Naive thymus-derived CD4-positive, alpha-beta T cell (primary cell): ENCODE results near the gene PROM1. TPM values are rescaled to one million over a fixed set of nuclear protein-coding genes. Genes with fewer than 3 reads are reported as not detected.
A peak's percentile ranks its signal among the peaks of the same experiment; 100 is the strongest.

Experiments
- ATAC-seq: fragments of 150-1000 bp; cut with Tn5 transposase; 2 replicates; pipeline ENCODE4 v1.10.0; 2021; ENCODE audit warnings: mild to moderate bottlenecking, moderate library complexity
- CTCF ChIA-PET: fragments of 350-600 bp; sonication (Branson Sonifier 250); formaldehyde crosslinking; loops from one replicate; lab custom pipeline; 2021; ENCODE audit warnings: antibody characterized with exemption; lab: Charles Lee
- POLR2A ChIA-PET: fragments of 350-600 bp; sonication (Branson Sonifier 250); formaldehyde crosslinking; loops from one replicate; lab custom pipeline; 2021; ENCODE audit warnings: antibody characterized with exemption, inconsistent platforms; lab: Charles Lee
- DNase-seq, 9 donors: peaks; one replicate each; pipeline versions ENCODE4 v3.0.0 to v3.0.0-alpha.2; 2020 to 2022; ENCODE audit warnings: mixed read lengths in 1 of 9
- H3K27ac ChIP-seq: one replicate; pipeline ENCODE4 v1.7.0; 2013; ENCODE audit warnings: mild to moderate bottlenecking, low read depth, low read length, moderate library complexity
- H3K27me3 ChIP-seq, 2 donors: one replicate each; pipeline ENCODE4 v1.7.0; 2013; ENCODE audit warnings: low read length in 2 of 2, mild to moderate bottlenecking in 2 of 2, moderate library complexity in 2 of 2; ENCODE audit not compliant: control insufficient read depth in 2 of 2, insufficient read depth in 2 of 2
- H3K36me3 ChIP-seq, 3 experiments: 1 replicate in 2 of 3; 2 replicates in 1 of 3; pipeline ENCODE4 v1.7.0; 2013; ENCODE audit warnings: low read length in 3 of 3, mild to moderate bottlenecking in 3 of 3, moderate library complexity in 1 of 3; ENCODE audit not compliant: insufficient read depth in 3 of 3, control insufficient read depth in 2 of 3
- H3K4me1 ChIP-seq, 2 donors: one replicate each; pipeline ENCODE4 v1.7.0; 2013; ENCODE audit warnings: low read length in 2 of 2, mild to moderate bottlenecking in 2 of 2, moderate library complexity in 1 of 2; ENCODE audit not compliant: control insufficient read depth in 2 of 2, insufficient read depth in 2 of 2
- H3K4me3 ChIP-seq: 2 replicates; pipeline ENCODE4 v1.7.0; 2013; ENCODE audit warnings: mild to moderate bottlenecking, low read length
- H3K9me3 ChIP-seq, 3 experiments: 1 replicate in 2 of 3; 2 replicates in 1 of 3; pipeline ENCODE4 v1.7.0; 2013; ENCODE audit warnings: low read length in 3 of 3; ENCODE audit not compliant: control insufficient read depth in 2 of 3
- H3K27ac Mint-ChIP-seq, 9 donors: one replicate each; pipeline ENCODE4 v1.8.0; 2020 to 2022; ENCODE audit warnings: mixed read lengths in 9 of 9, mild to moderate bottlenecking in 8 of 9, moderate library complexity in 5 of 9, inconsistent platforms in 2 of 9
- H3K27me3 Mint-ChIP-seq, 5 donors: one replicate each; pipeline ENCODE4 v1.8.0; 2021 to 2022; ENCODE audit warnings: mixed read lengths in 5 of 5, mild to moderate bottlenecking in 1 of 5
- H3K36me3 Mint-ChIP-seq, 5 donors: one replicate each; pipeline ENCODE4 v1.8.0; 2020 to 2022; ENCODE audit warnings: mixed read lengths in 5 of 5, mild to moderate bottlenecking in 3 of 5, inconsistent platforms in 1 of 5
- H3K4me1 Mint-ChIP-seq, 7 donors: one replicate each; pipeline ENCODE4 v1.8.0; 2020 to 2022; ENCODE audit warnings: mixed read lengths in 7 of 7, mild to moderate bottlenecking in 3 of 7, inconsistent platforms in 1 of 7
- H3K4me3 Mint-ChIP-seq, 10 donors: one replicate each; pipeline ENCODE4 v1.8.0; 2020 to 2022; ENCODE audit warnings: mild to moderate bottlenecking in 10 of 10, mixed read lengths in 10 of 10, moderate library complexity in 6 of 10, inconsistent platforms in 2 of 10
- H3K9me3 Mint-ChIP-seq, 11 donors: one replicate each; pipeline ENCODE4 v1.8.0; 2020 to 2022; ENCODE audit warnings: mixed read lengths in 11 of 11, mild to moderate bottlenecking in 4 of 11, inconsistent platforms in 1 of 11, moderate library complexity in 1 of 11
- intact Hi-C, 2 donors: fragments of 100-400 bp; cut with micrococcal nuclease; formaldehyde crosslinking; loops; one replicate each; pipeline ENCODE4 v1.15.1; 2023
- polyA plus RNA-seq, 2 donors: library from polyadenylated mRNA; unstranded; fragments of 300-500 nt; fragmentation: Illumina TruSeq; gene quantifications; one replicate each; pipeline ENCODE4 v1.2.3, GENCODE V29; 2021
- total RNA-seq, 6 experiments: library from RNA in 5 of 6; stranded (reverse) in 5 of 6; gene quantifications; 1 replicate in 5 of 6; 2 replicates in 1 of 6; pipeline ENCODE4 v1.2.3 and lab custom pipeline; 2021 to 2026

The PROM1 gene
- total and polyA plus RNA-seq, 7 experiments from 2014 or later, result 0.13 to 2.6 TPM; not detected in 5

- H3K4me1 ChIP-seq, result no peaks in the 10 kb centered on the region
- H3K9me3 ChIP-seq, result no peaks in the 10 kb centered on the region
- ChIA-PET POLR2A (no interaction called here), CTCF (no interaction called here)
- intact Hi-C loops, result no loop called here
- Mint-ChIP-seq H3K36me3 (no peaks in the 10 kb centered on the region), H3K4me3 (no peak overlapping the region), H3K27ac (no peak overlapping the region), H3K9me3 (no peaks in the 10 kb centered on the region), H3K27me3 (peaks cover 0 to 31% (median 8%) of the 10 kb centered on the region in 5 donors), H3K4me1 (peaks cover 0 to 11% (median 0%) of the 10 kb centered on the region in 7 donors)
- no peaks in the 10 kb centered on the region for H3K27me3 ChIP-seq
- ATAC-seq (no peak), DNase-seq (no peak)
- no peak overlapping the region for H3K4me3 ChIP-seq
- H3K36me3 ChIP-seq, result no peaks in the 10 kb centered on the region
- H3K27ac ChIP-seq, result no peak overlapping the region
These were observed 91.7 kb downstream of the PROM1 start for GRCh38 chr4:15992167-15992485.

GRCh38 chr4:15990570-15991285, 93.1 kb downstream of the PROM1 start:
- DNase-seq (no peak), ATAC-seq (no peak)
- intact Hi-C loops, result no loop called here
- Histone ChIP-seq H3K4me1 (no peaks in the 10 kb centered on the region), H3K27ac (no peak overlapping the region), H3K27me3 (no peaks in the 10 kb centered on the region), H3K9me3 (no peaks in the 10 kb centered on the region), H3K4me3 (no peak overlapping the region), H3K36me3 (no peaks in the 10 kb centered on the region)
- ChIA-PET POLR2A (no interaction called here), CTCF (no interaction called here)
- H3K4me3 Mint-ChIP-seq, result no peak overlapping the region
- H3K9me3 Mint-ChIP-seq, result no peaks in the 10 kb centered on the region
- H3K36me3 Mint-ChIP-seq, result no peaks in the 10 kb centered on the region
- H3K4me1 Mint-ChIP-seq, result peaks cover 0 to 11% (median 0%) of the 10 kb centered on the region in 7 donors
- H3K27me3 Mint-ChIP-seq, result peaks cover 0 to 34% (median 8%) of the 10 kb centered on the region in 5 donors
- no peak overlapping the region for H3K27ac Mint-ChIP-seq

DNA sequence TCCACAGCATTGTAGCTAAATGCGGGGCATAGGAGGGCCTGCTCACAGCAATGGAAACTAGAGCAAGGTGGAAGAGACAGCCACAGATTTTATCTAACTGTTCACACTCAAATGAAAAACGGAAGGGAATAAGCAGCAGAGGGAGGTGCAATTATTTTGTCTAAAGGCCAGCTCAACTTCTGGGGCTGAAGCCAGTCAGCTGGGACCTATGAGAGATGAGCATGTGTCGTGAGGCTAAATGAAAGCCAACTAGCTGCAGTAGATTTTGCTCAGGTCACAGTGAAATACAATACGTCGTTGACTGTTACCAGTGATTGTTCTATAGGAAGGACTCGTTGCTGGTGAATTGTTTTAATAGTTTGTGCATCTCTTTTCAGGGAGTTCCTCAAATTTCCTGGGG, 94.4 kb downstream of the PROM1 start:
- POLR2A ChIA-PET, result no interaction called here
- peaks cover 0 to 34% (median 8%) of the 10 kb centered on the region in 5 donors for H3K27me3 Mint-ChIP-seq

GRCh38 chr4:15988222-15988621, 95.6 kb downstream of the PROM1 start:
- H3K27me3 Mint-ChIP-seq, result peaks cover 0 to 25% (median 8%) of the 10 kb centered on the region in 5 donors
- POLR2A ChIA-PET, result no interaction called here
- no peaks in the 10 kb centered on the region for H3K36me3 Mint-ChIP-seq
- no peaks in the 10 kb centered on the region for H3K9me3 Mint-ChIP-seq
- Histone ChIP-seq H3K9me3 (no peaks in the 10 kb centered on the region), H3K36me3 (no peaks in the 10 kb centered on the region), H3K4me1 (no peaks in the 10 kb centered on the region), H3K4me3 (no peak overlapping the region), H3K27me3 (no peaks in the 10 kb centered on the region), H3K27ac (no peak overlapping the region)
- intact Hi-C loops, result no loop called here
- H3K27ac Mint-ChIP-seq, result no peak overlapping the region
- H3K4me1 Mint-ChIP-seq, result peaks cover 0 to 9% (median 0%) of the 10 kb centered on the region in 7 donors
- ATAC-seq (no peak), DNase-seq (no peak)
- CTCF ChIA-PET, result no interaction called here
- no peak overlapping the region for H3K4me3 Mint-ChIP-seq

More for the DNA sequence above, 94.4 kb downstream of the PROM1 start:
- ATAC-seq, result no peak
- Histone ChIP-seq H3K27ac (no peak overlapping the region), H3K4me1 (no peaks in the 10 kb centered on the region), H3K9me3 (no peaks in the 10 kb centered on the region), H3K27me3 (no peaks in the 10 kb centered on the region), H3K36me3 (no peaks in the 10 kb centered on the region), H3K4me3 (no peak overlapping the region)
- CTCF ChIA-PET, result interaction anchor here (0.6 kb wide), 1 partner anchor 57 kb away, joined by 3 read pairs; no protein-coding TSS in a partner anchor
- intact Hi-C loops, result no loop called here
- no peak for DNase-seq
- Mint-ChIP-seq H3K36me3 (no peaks in the 10 kb centered on the region), H3K9me3 (no peaks in the 10 kb centered on the region), H3K27ac (no peak overlapping the region), H3K4me3 (no peak overlapping the region), H3K4me1 (peaks cover 0 to 9% (median 0%) of the 10 kb centered on the region in 7 donors)

- Mint-ChIP-seq H3K36me3 (no peaks in the 10 kb centered on the region), H3K4me3 (no peak overlapping the region), H3K27ac (no peak overlapping the region), H3K4me1 (peaks cover 0 to 9% (median 0%) of the 10 kb centered on the region in 7 donors), H3K9me3 (no peaks in the 10 kb centered on the region), H3K27me3 (peaks cover 0 to 23% (median 8%) of the 10 kb centered on the region in 5 donors)
- ChIA-PET CTCF (no interaction called here), POLR2A (interaction anchor here (1.0 kb wide), 1 partner anchor 9 kb away, joined by 3 read pairs; no protein-coding TSS in a partner anchor)
- ATAC-seq (no peak), DNase-seq (no peak)
- Histone ChIP-seq H3K36me3 (no peaks in the 10 kb centered on the region), H3K9me3 (no peaks in the 10 kb centered on the region), H3K4me1 (no peaks in the 10 kb centered on the region), H3K4me3 (no peak overlapping the region), H3K27ac (no peak overlapping the region), H3K27me3 (no peaks in the 10 kb centered on the region)
- intact Hi-C loops, result no loop called here
These were observed 96.9 kb downstream of the PROM1 start for GRCh38 chr4:15986907-15987306.

DNA sequence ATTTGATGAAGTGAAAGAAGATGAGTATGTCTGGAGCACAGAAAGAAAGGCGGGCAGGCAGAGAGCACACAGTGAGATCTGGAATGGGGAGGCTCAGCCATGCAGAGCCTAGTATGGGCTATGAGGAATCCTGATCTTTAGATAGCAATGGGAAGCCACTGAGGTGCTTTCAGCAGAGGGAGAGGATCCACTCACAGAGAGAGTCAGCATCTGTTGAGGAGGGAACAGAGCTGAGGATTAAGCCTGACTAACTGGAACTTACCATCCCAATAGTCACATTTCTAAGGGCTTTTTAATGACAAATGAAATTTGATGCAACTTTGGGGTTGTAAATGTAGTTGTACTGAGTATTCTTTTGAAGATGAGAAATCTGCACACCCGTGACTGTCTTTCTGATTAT, 100.2 kb downstream of the PROM1 start:
- no peak for ATAC-seq
- Histone ChIP-seq H3K27ac (no peak overlapping the region), H3K36me3 (no peaks in the 10 kb centered on the region), H3K4me1 (no peaks in the 10 kb centered on the region), H3K27me3 (no peaks in the 10 kb centered on the region), H3K4me3 (no peak overlapping the region), H3K9me3 (no peaks in the 10 kb centered on the region)
- H3K9me3 Mint-ChIP-seq, result no peaks in the 10 kb centered on the region
- intact Hi-C loops, result no loop called here
- H3K27ac Mint-ChIP-seq, result peak overlapping the region in 1 of 9 donors; percentile 14
- no peak for DNase-seq
- ChIA-PET POLR2A (no interaction called here), CTCF (no interaction called here)
- no peaks in the 10 kb centered on the region for H3K36me3 Mint-ChIP-seq
- H3K4me1 Mint-ChIP-seq, result peaks cover 0 to 2% (median 0%) of the 10 kb centered on the region in 7 donors
- H3K4me3 Mint-ChIP-seq, result no peak overlapping the region
- H3K27me3 Mint-ChIP-seq, result peaks cover 0 to 12% (median 6%) of the 10 kb centered on the region in 5 donors
